Type B pancreatic cell (in vitro differentiated cells): Measurements from ENCODE around the gene FBXW7. TPM values are rescaled to one million over a fixed set of nuclear protein-coding genes. Genes with fewer than 3 reads are reported as not detected.

Experiments
- DNase-seq: peaks from one replicate; pipeline ENCODE4 v3.0.0; 2021; ENCODE audit warnings: mixed read lengths; ENCODE audit not compliant: unreplicated experiment; ENCODE audit errors: extremely low spot score
- H3K27ac Mint-ChIP-seq: 2 replicates; pipeline ENCODE4 v1.8.0; 2021; ENCODE audit warnings: mild to moderate bottlenecking, mixed read lengths
- H3K27me3 Mint-ChIP-seq: 2 replicates; pipeline ENCODE4 v1.8.0; 2021; ENCODE audit warnings: mixed read lengths
- H3K36me3 Mint-ChIP-seq: 2 replicates; pipeline ENCODE4 v1.8.0; 2021; ENCODE audit warnings: mixed read lengths
- H3K4me1 Mint-ChIP-seq: one replicate; pipeline ENCODE4 v1.8.0; 2021; ENCODE audit warnings: mixed read lengths; ENCODE audit not compliant: unreplicated experiment
- H3K4me3 Mint-ChIP-seq: 2 replicates; pipeline ENCODE4 v1.8.0; 2021; ENCODE audit warnings: mild to moderate bottlenecking, mixed read lengths
- H3K9me3 Mint-ChIP-seq: 2 replicates; pipeline ENCODE4 v1.8.0; 2021; ENCODE audit warnings: mixed read lengths
- total RNA-seq: library from RNA; stranded (reverse); gene quantifications from 2 replicates; pipeline ENCODE4 v1.2.1, GENCODE V29; 2021; ENCODE audit warnings: low replicate concordance
- TF ChIP-seq, protein P1 (sequence below): fragments of 200-600 bp; sonication (generic); conservative IDR thresholded peaks from 2 replicates; pipeline ENCODE4 v1.5.0; 2021; ENCODE audit warnings: antibody characterized with exemption, mild to moderate bottlenecking

FBXW7 gene
- total RNA-seq, 1 donor from 2014 or later = 53.0 TPM

GRCh38 chr4:152571770-152572169 lies 35.9 kb upstream of the FBXW7 start:
- H3K36me3 Mint-ChIP-seq = no peaks in the 10 kb centered on the region
- no peak overlapping the region for H3K27ac Mint-ChIP-seq
- TF ChIP-seq, protein P1, sequence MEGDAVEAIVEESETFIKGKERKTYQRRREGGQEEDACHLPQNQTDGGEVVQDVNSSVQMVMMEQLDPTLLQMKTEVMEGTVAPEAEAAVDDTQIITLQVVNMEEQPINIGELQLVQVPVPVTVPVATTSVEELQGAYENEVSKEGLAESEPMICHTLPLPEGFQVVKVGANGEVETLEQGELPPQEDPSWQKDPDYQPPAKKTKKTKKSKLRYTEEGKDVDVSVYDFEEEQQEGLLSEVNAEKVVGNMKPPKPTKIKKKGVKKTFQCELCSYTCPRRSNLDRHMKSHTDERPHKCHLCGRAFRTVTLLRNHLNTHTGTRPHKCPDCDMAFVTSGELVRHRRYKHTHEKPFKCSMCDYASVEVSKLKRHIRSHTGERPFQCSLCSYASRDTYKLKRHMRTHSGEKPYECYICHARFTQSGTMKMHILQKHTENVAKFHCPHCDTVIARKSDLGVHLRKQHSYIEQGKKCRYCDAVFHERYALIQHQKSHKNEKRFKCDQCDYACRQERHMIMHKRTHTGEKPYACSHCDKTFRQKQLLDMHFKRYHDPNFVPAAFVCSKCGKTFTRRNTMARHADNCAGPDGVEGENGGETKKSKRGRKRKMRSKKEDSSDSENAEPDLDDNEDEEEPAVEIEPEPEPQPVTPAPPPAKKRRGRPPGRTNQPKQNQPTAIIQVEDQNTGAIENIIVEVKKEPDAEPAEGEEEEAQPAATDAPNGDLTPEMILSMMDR = no peak
- H3K4me1 Mint-ChIP-seq = peaks cover 9% of the 10 kb centered on the region
- DNase-seq = no peak
- peaks cover 6% of the 10 kb centered on the region for H3K9me3 Mint-ChIP-seq
- H3K4me3 Mint-ChIP-seq = no peak overlapping the region
- no peaks in the 10 kb centered on the region for H3K27me3 Mint-ChIP-seq

GRCh38 chr4:152571296-152571695 lies 35.4 kb upstream of the FBXW7 start:
- H3K9me3 Mint-ChIP-seq = peaks cover 6% of the 10 kb centered on the region

DNA sequence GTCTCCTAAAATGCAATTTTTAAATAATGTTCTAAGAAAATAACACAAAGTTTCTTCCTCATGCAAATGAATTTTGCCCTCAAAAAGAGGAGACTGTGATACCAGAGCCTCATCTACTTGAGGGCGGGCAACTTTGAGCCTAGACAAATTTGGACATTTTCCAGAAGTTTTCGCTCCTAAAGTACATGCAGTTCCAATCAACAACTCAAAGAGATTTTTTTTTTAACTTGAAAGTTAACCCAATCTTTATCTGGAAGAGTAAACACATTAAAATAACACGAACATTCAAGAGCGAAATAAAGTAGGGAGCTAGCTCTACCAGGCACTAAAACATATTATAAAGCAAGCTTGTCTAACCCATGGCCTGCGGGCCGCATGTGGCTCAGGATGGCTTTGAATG lies 29.4 kb upstream of the FBXW7 start:
- H3K4me1 Mint-ChIP-seq = no peaks in the 10 kb centered on the region
- no peaks in the 10 kb centered on the region for H3K36me3 Mint-ChIP-seq
- no peaks in the 10 kb centered on the region for H3K27me3 Mint-ChIP-seq
- no peak overlapping the region for H3K27ac Mint-ChIP-seq
- TF ChIP-seq, protein P1 = no peak
- H3K9me3 Mint-ChIP-seq = no peaks in the 10 kb centered on the region
- no peak for DNase-seq
- H3K4me3 Mint-ChIP-seq = no peak overlapping the region

More at GRCh38 chr4:152571296-152571695, 35.4 kb upstream of the FBXW7 start:
- Mint-ChIP-seq H3K27ac (no peak overlapping the region), H3K36me3 (no peaks in the 10 kb centered on the region), H3K4me1 (peaks cover 9% of the 10 kb centered on the region), H3K27me3 (no peaks in the 10 kb centered on the region), H3K4me3 (no peak overlapping the region)
- no peak for DNase-seq
- TF ChIP-seq, protein P1 = no peak

DNA sequence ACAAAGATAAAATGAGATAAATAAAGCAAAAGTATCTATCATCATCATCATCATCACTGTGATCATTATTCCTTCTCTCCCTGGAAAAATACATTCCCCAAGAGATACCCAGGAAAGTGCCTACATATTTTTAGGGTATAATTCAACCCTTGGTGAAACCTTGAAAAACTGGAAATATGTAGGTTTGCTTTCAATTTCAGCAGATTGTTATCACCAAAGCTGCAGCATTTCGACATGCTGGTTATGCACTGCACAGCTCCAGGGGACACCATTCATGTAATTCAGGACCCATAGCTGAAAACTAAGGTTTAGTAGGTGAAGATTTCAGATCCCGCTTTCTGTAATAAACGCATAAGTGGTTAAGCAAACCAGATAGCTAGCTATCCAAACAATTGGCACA lies 28.4 kb upstream of the FBXW7 start:
- Mint-ChIP-seq H3K36me3 (no peaks in the 10 kb centered on the region), H3K27ac (no peak overlapping the region), H3K4me3 (no peak overlapping the region), H3K27me3 (no peaks in the 10 kb centered on the region), H3K4me1 (no peaks in the 10 kb centered on the region), H3K9me3 (no peaks in the 10 kb centered on the region)
- no peak for DNase-seq
- TF ChIP-seq, protein P1 = no peak

DNA sequence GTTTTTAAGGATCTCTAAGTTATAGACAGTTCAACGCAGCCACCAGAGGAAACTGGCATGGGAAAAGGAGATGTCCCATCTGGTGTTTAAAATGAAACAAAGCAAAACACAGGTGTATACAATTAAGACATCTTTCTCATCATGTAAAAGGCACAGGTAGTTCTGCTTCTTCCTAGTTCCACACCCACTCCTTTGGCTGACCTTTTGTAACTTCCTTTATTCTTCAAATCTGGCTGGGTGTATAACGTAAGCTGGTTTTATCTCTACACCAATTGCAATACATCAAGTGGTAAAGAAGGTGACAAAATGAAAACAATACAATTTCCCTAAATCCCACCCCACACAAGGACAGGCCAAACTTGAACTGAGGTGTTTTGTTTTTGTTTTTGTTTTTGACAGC lies 27.3 kb upstream of the FBXW7 start:
- DNase-seq = no peak
- no peaks in the 10 kb centered on the region for H3K4me1 Mint-ChIP-seq
- H3K4me3 Mint-ChIP-seq = no peak overlapping the region
- TF ChIP-seq, protein P1 = no peak
- no peaks in the 10 kb centered on the region for H3K9me3 Mint-ChIP-seq
- H3K27ac Mint-ChIP-seq = no peak overlapping the region
- H3K27me3 Mint-ChIP-seq = no peaks in the 10 kb centered on the region
- no peaks in the 10 kb centered on the region for H3K36me3 Mint-ChIP-seq

DNA sequence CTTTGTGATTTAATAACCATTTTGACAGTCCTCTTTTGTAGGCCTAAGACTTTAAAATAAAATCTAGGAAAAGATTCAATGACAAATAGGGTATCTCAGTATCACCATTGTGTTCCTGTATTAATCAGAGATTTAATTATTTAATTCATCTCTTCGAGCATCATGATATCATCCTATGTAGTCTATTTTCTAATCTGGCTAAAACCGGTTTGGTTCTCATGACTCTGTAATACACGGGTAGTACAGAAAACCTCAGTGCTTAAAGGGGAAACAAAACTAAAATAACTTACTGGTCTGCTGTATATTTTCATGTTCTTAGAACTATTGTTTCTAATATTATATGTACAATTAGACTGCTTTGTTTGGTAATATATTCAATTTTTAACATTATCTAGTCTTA lies 23.7 kb upstream of the FBXW7 start:
- TF ChIP-seq, protein P1 = no peak
- no peaks in the 10 kb centered on the region for H3K9me3 Mint-ChIP-seq
- no peak overlapping the region for H3K4me3 Mint-ChIP-seq
- H3K4me1 Mint-ChIP-seq = no peaks in the 10 kb centered on the region
- no peaks in the 10 kb centered on the region for H3K36me3 Mint-ChIP-seq
- no peak for DNase-seq
- no peak overlapping the region for H3K27ac Mint-ChIP-seq
- no peaks in the 10 kb centered on the region for H3K27me3 Mint-ChIP-seq
